Caco-2 (cell line): ENCODE results near the gene AKR7A2. TPM values are rescaled to one million over a fixed set of nuclear protein-coding genes. Genes with fewer than 3 reads are reported as not detected.

Source experiments
- BruUV-seq: library from RNA; stranded (reverse); fragments of 400-500 nt; replicated peaks from 2 replicates; lab custom pipeline; 2021; lab: Mats Ljungman, UMichigan
- CTCF ChIA-PET: fragments of 300-600 bp; sonication (Branson Sonifier 250); formaldehyde crosslinking; loops from one replicate; lab custom pipeline; 2022; ENCODE audit warnings: antibody characterized with exemption; lab: Charles Lee
- POLR2A ChIA-PET: fragments of 300-600 bp; sonication (Branson Sonifier 250); formaldehyde crosslinking; loops from one replicate; lab custom pipeline; 2022; ENCODE audit warnings: antibody characterized with exemption; lab: Charles Lee
- DNase-seq, 2 experiments: peaks; one replicate each; pipeline versions ENCODE4 v3.0.0 to v3.0.0-alpha.2; 2020 to 2022
- H3K27me3 ChIP-seq: replicated peaks from 2 replicates; pipeline ENCODE4 v1.6.0; 2011; ENCODE audit warnings: low read length; ENCODE audit not compliant: control insufficient read depth, insufficient read depth
- H3K36me3 ChIP-seq: 2 replicates; pipeline ENCODE4 v1.5.1; 2011; ENCODE audit warnings: low read length; ENCODE audit not compliant: control insufficient read depth, insufficient read depth
- H3K4me1 ChIP-seq: fragments of 250-450 bp; sonication (Bioruptor Pico); 2 replicates; pipeline ENCODE4 v1.5.1; 2020; ENCODE audit warnings: mild to moderate bottlenecking
- H3K4me3 ChIP-seq: 2 replicates; pipeline ENCODE4 v1.5.1; 2011; ENCODE audit warnings: low read depth, mild to moderate bottlenecking, control low read depth, low read length
- H3K9me3 ChIP-seq: fragments of 250-450 bp; sonication (Bioruptor Pico); 2 replicates; pipeline ENCODE4 v1.5.1; 2020; ENCODE audit warnings: mild to moderate bottlenecking, moderate library complexity
- H3K27ac Mint-ChIP-seq: one replicate; pipeline ENCODE4 v1.8.0; 2022; ENCODE audit warnings: mixed read lengths; ENCODE audit not compliant: unreplicated experiment
- H3K27me3 Mint-ChIP-seq: one replicate; pipeline ENCODE4 v1.8.0; 2022; ENCODE audit warnings: mixed read lengths; ENCODE audit not compliant: insufficient read depth, unreplicated experiment
- H3K36me3 Mint-ChIP-seq: one replicate; pipeline ENCODE4 v1.8.0; 2022; ENCODE audit warnings: mild to moderate bottlenecking, mixed read lengths; ENCODE audit not compliant: insufficient read depth, unreplicated experiment
- H3K4me1 Mint-ChIP-seq: one replicate; pipeline ENCODE4 v1.8.0; 2022; ENCODE audit warnings: low read depth, mixed read lengths; ENCODE audit not compliant: unreplicated experiment
- H3K4me3 Mint-ChIP-seq: one replicate; pipeline ENCODE4 v1.8.0; 2022; ENCODE audit warnings: mild to moderate bottlenecking, moderate library complexity, mixed read lengths; ENCODE audit not compliant: unreplicated experiment
- H3K9me3 Mint-ChIP-seq: one replicate; pipeline ENCODE4 v1.8.0; 2022; ENCODE audit warnings: mixed read lengths; ENCODE audit not compliant: unreplicated experiment
- intact Hi-C: fragments of 100-400 bp; cut with micrococcal nuclease; formaldehyde crosslinking; loops from one replicate; pipeline ENCODE4 v1.10.0; 2022; ENCODE audit not compliant: unreplicated experiment
- total RNA-seq: library from RNA; stranded (reverse); gene quantifications from 2 replicates; pipeline ENCODE4 v1.2.3, GENCODE V29; 2022
- TF ChIP-seq, protein P1 (sequence below), 2 experiments: fragments of 200-600 bp in 1 of 2; IDR thresholded peaks; 1 replicate in 1 of 2; 2 replicates in 1 of 2; pipeline versions ENCODE4 v1.5.1 to v1.8.0; 2011 to 2022; ENCODE audit warnings: antibody characterized with exemption in 1 of 2, control low read depth in 1 of 2, inconsistent platforms in 1 of 2, low read depth in 1 of 2, low read length in 1 of 2, mild to moderate bottlenecking in 1 of 2, moderate library complexity in 1 of 2; ENCODE audit not compliant: insufficient read depth in 1 of 2, severe bottlenecking in 1 of 2, unreplicated experiment in 1 of 2

The AKR7A2 gene
- total RNA-seq, 1 experiment from 2014 or later: 55.4 TPM

DNA sequence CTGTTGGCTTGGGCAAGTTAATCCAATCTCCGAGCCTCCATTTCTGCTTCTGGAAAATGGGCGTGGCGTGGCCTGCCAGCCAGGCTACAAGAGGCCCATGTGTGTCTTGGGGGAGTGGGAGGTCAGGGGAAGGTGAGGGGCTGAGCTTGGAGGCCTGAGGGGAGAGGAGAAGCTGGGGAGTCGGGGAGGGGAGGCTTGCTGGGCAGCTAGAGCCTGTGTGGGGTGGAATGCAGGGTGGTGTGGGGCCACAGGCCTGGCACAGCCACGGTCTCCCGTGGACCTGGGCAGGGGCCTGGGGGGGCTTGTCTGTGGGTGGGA lies 14.8 kb upstream of the AKR7A2 start:
- Histone ChIP-seq H3K4me3 (no peak overlapping the region), H3K9me3 (no peaks in the 10 kb centered on the region), H3K4me1 (no peaks in the 10 kb centered on the region), H3K27me3 (no peaks in the 10 kb centered on the region), H3K36me3 (no peaks in the 10 kb centered on the region; the same call in 1 of the 2 replicates)
- Mint-ChIP-seq H3K4me1 (no peaks in the 10 kb centered on the region), H3K9me3 (no peaks in the 10 kb centered on the region), H3K27ac (no peak overlapping the region), H3K36me3 (peaks cover 26% of the 10 kb centered on the region), H3K4me3 (no peak overlapping the region), H3K27me3 (no peaks in the 10 kb centered on the region)
- ChIA-PET CTCF (no interaction called here), POLR2A (no interaction called here)
- BruUV-seq: no TSS peak
- intact Hi-C loops: no loop called here
- TF ChIP-seq, protein P1, sequence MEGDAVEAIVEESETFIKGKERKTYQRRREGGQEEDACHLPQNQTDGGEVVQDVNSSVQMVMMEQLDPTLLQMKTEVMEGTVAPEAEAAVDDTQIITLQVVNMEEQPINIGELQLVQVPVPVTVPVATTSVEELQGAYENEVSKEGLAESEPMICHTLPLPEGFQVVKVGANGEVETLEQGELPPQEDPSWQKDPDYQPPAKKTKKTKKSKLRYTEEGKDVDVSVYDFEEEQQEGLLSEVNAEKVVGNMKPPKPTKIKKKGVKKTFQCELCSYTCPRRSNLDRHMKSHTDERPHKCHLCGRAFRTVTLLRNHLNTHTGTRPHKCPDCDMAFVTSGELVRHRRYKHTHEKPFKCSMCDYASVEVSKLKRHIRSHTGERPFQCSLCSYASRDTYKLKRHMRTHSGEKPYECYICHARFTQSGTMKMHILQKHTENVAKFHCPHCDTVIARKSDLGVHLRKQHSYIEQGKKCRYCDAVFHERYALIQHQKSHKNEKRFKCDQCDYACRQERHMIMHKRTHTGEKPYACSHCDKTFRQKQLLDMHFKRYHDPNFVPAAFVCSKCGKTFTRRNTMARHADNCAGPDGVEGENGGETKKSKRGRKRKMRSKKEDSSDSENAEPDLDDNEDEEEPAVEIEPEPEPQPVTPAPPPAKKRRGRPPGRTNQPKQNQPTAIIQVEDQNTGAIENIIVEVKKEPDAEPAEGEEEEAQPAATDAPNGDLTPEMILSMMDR (IDR thresholded peaks at IDR 0.05; ENCODE audit: insufficient read depth in 1 of 2, low read depth in 1 of 2, low read length in 1 of 2, severe bottlenecking in 1 of 2, unreplicated experiment in 1 of 2): no peak
- DNase-seq: no peak

DNA sequence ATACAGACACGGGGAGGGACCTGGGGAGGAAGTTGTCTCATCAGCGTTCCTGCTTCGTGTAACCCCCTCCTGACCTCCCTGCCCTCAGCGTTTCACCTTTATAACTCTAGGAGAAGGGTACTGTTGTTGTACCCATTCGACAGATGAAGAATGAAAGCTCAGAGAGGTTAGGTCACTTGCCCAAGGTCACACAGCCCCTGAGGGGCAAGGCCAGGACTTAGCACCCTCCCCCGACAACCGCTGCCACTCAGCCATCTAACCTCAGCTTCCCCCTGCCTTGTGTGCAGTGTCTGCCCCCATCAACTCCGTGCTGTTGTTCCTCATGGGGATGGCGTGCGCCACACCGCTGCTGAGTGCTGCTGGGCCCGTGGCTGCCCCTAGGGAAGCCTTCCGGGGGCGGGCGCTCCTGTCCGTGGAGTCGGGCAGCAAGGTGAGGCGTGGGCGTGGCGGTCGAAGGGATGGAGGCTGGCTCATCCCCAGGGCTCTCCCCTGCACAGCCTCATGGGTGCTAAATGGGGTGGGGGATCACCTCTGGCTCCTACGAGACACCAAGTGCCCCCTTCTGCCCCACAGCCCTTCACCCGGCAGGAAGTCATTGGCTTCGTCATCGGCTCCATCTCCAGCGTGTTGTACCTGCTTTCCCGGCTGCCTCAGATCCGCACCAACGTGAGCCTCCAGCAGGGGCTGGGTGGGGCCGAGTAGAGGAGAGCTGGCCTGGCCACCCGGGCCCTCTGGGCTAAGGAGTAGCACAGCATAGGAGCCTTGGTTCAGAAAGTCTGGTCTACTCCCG lies 14.2 kb upstream of the AKR7A2 start:
- TF ChIP-seq, protein P1 (IDR thresholded peaks at IDR 0.05; ENCODE audit: insufficient read depth in 1 of 2, low read depth in 1 of 2, low read length in 1 of 2, severe bottlenecking in 1 of 2, unreplicated experiment in 1 of 2): no peak
- Mint-ChIP-seq H3K27me3 (no peaks in the 10 kb centered on the region), H3K4me3 (no peak overlapping the region), H3K9me3 (no peaks in the 10 kb centered on the region), H3K36me3 (peaks cover 28% of the 10 kb centered on the region), H3K4me1 (no peaks in the 10 kb centered on the region), H3K27ac (no peak overlapping the region)
- intact Hi-C loops: no loop called here
- ChIA-PET CTCF (no interaction called here), POLR2A (no interaction called here)
- H3K4me3 ChIP-seq: no peak overlapping the region
- no peaks in the 10 kb centered on the region for H3K9me3 ChIP-seq
- no peak for DNase-seq
- no peaks in the 10 kb centered on the region for H3K27me3 ChIP-seq
- no peaks in the 10 kb centered on the region; the same call in 1 of the 2 replicates for H3K36me3 ChIP-seq
- no TSS peak for BruUV-seq
- no peaks in the 10 kb centered on the region for H3K4me1 ChIP-seq

DNA sequence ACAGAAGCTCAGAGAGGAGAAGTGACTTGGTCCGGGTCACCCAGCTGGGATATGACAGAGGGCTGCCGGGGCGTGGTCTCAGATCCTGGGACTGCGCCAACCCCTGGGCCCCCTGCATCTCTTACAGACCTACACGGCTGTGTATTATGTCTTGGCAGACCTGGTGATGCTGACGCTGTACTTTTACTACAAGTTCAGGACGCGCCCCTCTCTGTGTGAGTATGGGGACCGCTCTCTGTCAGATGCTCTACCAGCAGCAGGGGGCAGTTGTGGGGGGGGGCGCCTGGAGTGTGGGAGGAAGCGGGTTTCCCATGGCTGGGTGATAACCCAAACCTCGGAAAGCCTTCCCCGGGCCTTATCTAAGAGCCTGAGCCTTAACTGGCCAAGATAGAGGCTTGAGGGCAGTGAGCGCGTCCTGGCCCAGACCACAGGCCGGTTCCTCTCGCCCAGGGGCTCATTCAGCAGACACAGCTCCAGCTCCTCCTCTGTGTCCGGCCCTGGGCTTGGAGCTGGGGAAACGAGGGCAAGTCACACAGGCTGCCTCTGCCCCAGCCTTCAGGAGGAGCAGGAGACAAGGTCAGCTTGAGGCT lies 13.5 kb upstream of the AKR7A2 start:
- no TSS peak for BruUV-seq

More for the DNA sequence above, 13.5 kb upstream of the AKR7A2 start:
- peaks cover 33% of the 10 kb centered on the region for H3K36me3 Mint-ChIP-seq
- H3K9me3 Mint-ChIP-seq: no peaks in the 10 kb centered on the region
- H3K27me3 ChIP-seq: no peaks in the 10 kb centered on the region
- H3K36me3 ChIP-seq: no peaks in the 10 kb centered on the region; the same call in 1 of the 2 replicates
- TF ChIP-seq, protein P1 (IDR thresholded peaks at IDR 0.05; ENCODE audit: insufficient read depth in 1 of 2, low read depth in 1 of 2, low read length in 1 of 2, severe bottlenecking in 1 of 2, unreplicated experiment in 1 of 2): no peak
- no peak overlapping the region for H3K27ac Mint-ChIP-seq
- no peaks in the 10 kb centered on the region for H3K27me3 Mint-ChIP-seq
- H3K4me3 Mint-ChIP-seq: no peak overlapping the region
- no peak for DNase-seq
- CTCF ChIA-PET: no interaction called here
- H3K4me1 ChIP-seq: no peaks in the 10 kb centered on the region
- H3K9me3 ChIP-seq: no peaks in the 10 kb centered on the region
- POLR2A ChIA-PET: interaction anchor here (0.5 kb wide), 1 partner anchor 30 kb away, joined by 4 read pairs; no protein-coding TSS in a partner anchor
- no peaks in the 10 kb centered on the region for H3K4me1 Mint-ChIP-seq
- no peak overlapping the region for H3K4me3 ChIP-seq
- intact Hi-C loops: no loop called here
